GM12878 (cell line): ENCODE data around the gene SLCO2A1.

Source experiments
- CTCF ChIP-seq, 3 experiments: IDR thresholded peaks in 2 of 3; conservative IDR thresholded peaks in 1 of 3; 2 replicates each; pipeline ENCODE4 v1.5.1; 2011; ENCODE audit warnings: low read depth in 3 of 3, low read length in 3 of 3, mild to moderate bottlenecking in 3 of 3, control low read depth in 2 of 3, moderate library complexity in 2 of 3, inconsistent platforms in 1 of 3, mixed read lengths in 1 of 3; ENCODE audit not compliant: control insufficient read depth in 2 of 3, insufficient read depth in 1 of 3; ENCODE audit errors: extremely low read depth in 1 of 3
- EZH2 ChIP-seq: IDR thresholded peaks from 2 replicates; pipeline ENCODE4 v1.6.1; 2012; ENCODE audit warnings: low read depth, mild to moderate bottlenecking, control low read depth, inconsistent platforms, low read length, borderline replicate concordance; ENCODE audit not compliant: control insufficient read depth
- MAX ChIP-seq: IDR thresholded peaks from 2 replicates; pipeline ENCODE4 v1.6.1; 2012; ENCODE audit warnings: low read depth, low read length, improper control_type of control experiment
- POLR2A ChIP-seq: IDR thresholded peaks from 2 replicates; pipeline ENCODE4 v1.6.1; 2011; ENCODE audit warnings: low read depth, mild to moderate bottlenecking, low read length
- POLR2AphosphoS5 ChIP-seq: IDR thresholded peaks from 2 replicates; pipeline ENCODE4 v1.6.1; 2011; ENCODE audit warnings: mild to moderate bottlenecking, low read length, inconsistent platforms
- RAD21 ChIP-seq: IDR thresholded peaks from 2 replicates; pipeline ENCODE4 v1.6.1; 2011; ENCODE audit warnings: mild to moderate bottlenecking, low read depth, low read length, moderate library complexity; ENCODE audit not compliant: insufficient read depth
- RFX5 ChIP-seq: IDR thresholded peaks from 2 replicates; pipeline ENCODE4 v1.6.1; 2011; ENCODE audit warnings: low read depth, low read length, improper control_type of control experiment
- TCF7 ChIP-seq: IDR thresholded peaks from 2 replicates; pipeline ENCODE4 v1.6.1; 2014; ENCODE audit warnings: antibody characterized with exemption, borderline replicate concordance
- YY1 ChIP-seq: IDR thresholded peaks from 2 replicates; pipeline ENCODE4 v1.6.1; 2011; ENCODE audit warnings: low read depth, mild to moderate bottlenecking, low read length

GRCh38 chr3:133948131-133948810 lies 81.5 kb downstream of the SLCO2A1 start:
- TF ChIP-seq RAD21 (no peak), POLR2AphosphoS5 (no peak), YY1 (no peak), POLR2A (no peak), MAX (no peak), EZH2 (no peak), RFX5 (no peak), CTCF (IDR thresholded peaks at IDR 0.05 in 2 of 3, conservative IDR thresholded peaks at IDR 0.05 in 1 of 3; ENCODE audit: control insufficient read depth in 2 of 3, extremely low read depth in 1 of 3, insufficient read depth in 1 of 3, low read depth in 3 of 3, low read length in 3 of 3) (no peak), TCF7 (no peak)
